Measurements from ENCODE around the gene FBL.

Gene FBL

GRCh38 chr19:39845584-39845932, 621 bp downstream of the FBL start:
- peak; percentile 33 for TF ChIP-seq CTCF (IDR thresholded peaks at IDR 0.05; ENCODE audit: low read depth, low read length)
- peak; percentile 5 for DNase-seq (ENCODE audit: extremely low read depth, low read depth)

DNA sequence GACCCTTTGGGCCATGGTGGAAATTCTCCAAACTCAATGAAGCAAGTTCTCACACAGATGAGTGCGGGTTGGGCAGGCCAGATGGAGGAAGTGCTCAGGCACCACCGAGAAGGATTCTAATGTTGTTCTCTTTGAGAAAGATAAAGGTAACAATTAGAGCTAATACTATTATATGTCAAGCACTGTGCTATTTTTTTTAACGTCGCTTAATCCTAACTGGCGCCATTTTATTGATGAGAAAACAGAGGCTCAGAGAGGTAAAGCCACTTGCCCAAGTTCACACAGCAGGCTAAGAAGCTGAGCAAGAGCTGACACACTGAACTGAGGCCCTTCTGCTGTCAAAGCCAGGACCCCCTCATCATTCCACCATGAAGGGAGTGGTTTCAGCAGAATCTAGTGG, 1.0 kb downstream of the FBL start:
- DNase-seq (ENCODE audit: extremely low read depth, low read depth) = no peak
- TF ChIP-seq CTCF (IDR thresholded peaks at IDR 0.05; ENCODE audit: low read depth, low read length) = no peak

- TF ChIP-seq CTCF (IDR thresholded peaks at IDR 0.05; ENCODE audit: low read depth, low read length) = peak; percentile 75
- DNase-seq (ENCODE audit: extremely low read depth, low read depth) = peak; percentile 18
These were observed 2.0 kb downstream of the FBL start for GRCh38 chr19:39843919-39844793.

GRCh38 chr19:39842693-39843435, 3.3 kb downstream of the FBL start:
- no peak for DNase-seq (ENCODE audit: extremely low read depth, low read depth)
- no peak for TF ChIP-seq CTCF (IDR thresholded peaks at IDR 0.05; ENCODE audit: low read depth, low read length)

DNA sequence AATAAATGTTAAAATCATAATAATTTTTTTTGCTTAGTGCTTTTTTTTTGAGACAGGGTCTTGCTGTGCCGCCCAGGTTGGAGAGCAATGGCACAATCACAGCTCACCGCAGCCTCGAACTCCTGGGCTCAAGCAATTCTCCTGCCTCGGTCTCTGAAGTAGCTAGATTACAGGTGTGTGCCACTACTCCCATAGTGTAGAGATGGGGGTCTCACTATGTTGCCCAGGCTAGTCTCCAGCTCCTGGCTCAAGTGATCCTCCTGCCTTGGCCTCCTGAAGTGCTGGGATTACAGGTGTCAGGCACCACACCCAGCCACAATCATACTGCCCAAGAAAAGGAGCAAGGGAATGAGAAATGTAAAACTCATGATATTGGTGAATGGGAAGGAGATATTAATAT, 5.1 kb downstream of the FBL start:
- no peak for TF ChIP-seq CTCF (IDR thresholded peaks at IDR 0.05; ENCODE audit: low read depth, low read length)
- no peak for DNase-seq (ENCODE audit: extremely low read depth, low read depth)

GRCh38 chr19:39840492-39840891, 5.7 kb downstream of the FBL start:
- DNase-seq (ENCODE audit: extremely low read depth, low read depth) = no peak
- no peak for TF ChIP-seq CTCF (IDR thresholded peaks at IDR 0.05; ENCODE audit: low read depth, low read length)

DNA sequence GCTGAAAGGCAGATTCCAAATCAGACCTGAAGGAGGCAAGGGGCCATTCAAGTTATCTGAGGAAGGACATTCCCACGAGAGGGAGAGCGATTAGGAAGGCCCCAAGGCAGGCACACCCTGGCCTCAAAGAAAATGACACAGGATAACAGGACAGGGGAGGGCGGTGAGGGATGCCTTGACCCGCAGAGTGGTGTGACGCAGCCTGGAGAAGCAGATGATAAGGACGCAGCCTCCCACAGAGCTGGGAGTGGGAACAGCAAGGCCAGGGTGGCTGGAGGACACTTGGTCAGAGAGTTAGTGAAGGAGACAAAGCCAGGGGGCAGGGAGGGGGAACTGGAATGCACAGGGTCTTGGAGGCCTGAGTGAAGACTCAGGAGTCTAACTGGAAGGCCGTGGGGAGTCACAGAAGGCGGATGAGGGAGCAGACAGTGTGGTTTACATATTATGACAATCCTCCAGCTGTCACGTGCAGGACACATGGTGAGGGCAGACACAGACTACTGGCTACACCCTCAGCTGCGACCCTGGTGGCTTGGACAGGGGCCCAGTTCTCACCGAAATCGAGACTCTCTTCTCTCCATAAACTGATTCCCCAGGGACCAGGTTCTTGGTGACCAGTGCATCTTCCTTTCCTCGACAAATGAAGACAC, 6.4 kb downstream of the FBL start:
- no peak for DNase-seq (ENCODE audit: extremely low read depth, low read depth)
- TF ChIP-seq CTCF (IDR thresholded peaks at IDR 0.05; ENCODE audit: low read depth, low read length) = no peak

Data from AG09319 (cell line).